ELR (cell line): ENCODE data around the gene SIX1.

ENCODE experiments used
- DNase-seq: peaks from one replicate; pipeline ENCODE4 v3.0.0-alpha.2; 2015; ENCODE audit warnings: low read depth

The SIX1 gene

DNA sequence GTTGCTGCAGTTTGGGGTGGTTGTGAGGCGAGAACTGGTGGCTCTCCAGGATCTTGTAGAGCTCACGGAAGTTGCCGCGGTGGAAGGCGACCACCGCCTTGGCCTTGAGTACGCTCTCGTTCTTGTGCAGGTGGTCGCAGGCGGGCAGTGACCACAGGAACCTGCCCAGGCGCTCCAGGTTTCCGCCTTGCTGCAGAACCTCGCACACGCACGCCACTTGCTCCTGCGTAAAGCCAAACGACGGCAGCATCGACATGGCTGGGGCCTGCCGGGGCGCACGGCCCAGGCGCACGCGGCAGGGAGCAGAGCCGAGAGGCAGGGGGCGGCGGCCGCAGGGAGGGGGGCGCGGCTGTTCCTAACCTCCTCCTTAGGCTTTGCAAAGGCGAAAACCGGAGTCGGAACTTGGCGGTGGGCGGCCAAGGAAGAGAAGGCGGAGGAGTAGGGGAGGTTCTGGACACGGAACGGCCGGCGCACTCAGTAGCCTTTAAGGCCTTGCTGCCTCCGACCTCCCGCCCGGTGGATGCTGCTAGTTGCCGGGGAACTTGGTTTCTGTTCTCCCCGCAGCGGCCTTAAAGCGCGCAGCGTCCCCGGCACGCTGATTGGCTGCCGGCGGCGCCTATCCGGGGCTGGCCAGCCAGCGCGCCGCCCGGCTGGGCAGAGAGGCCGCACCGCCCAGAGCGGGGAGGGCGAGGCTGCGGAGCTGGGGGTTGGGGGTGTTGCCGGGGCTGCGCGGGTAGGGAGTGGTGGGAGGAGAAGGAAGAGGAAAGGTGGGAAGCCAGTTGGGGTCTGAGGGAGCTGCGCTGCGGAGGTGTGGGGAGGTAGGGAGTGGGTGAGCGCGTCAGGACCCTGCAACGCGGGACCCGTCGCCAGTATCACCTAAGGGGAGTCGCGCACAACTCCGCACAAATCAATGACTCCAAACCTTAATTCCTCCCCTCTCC is at the start of gene SIX1:
Gene SIX1 (minus strand): TSS at position 544 of the 941 bp plus-strand sequence. CDS start 288 bp downstream, at position 256.
- peak; percentile 95 for DNase-seq

DNA sequence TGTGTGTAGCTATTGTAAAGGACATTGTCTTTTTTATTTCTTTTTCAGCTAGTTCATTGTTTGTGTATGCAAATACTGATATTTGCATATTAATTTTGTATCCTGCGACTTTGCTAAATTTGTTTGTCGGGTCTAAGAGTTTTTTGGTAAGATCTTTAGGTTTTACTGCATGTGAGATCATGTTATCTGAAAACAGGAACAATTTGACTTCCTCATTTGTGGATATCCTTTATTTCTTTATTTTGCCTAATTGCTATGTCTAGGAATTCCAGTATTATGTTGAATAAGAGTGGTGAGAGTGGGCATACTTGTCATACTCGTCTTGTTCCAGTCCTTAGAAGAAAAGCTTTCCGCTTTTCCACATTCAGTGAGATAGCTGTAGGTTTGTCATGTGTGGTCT is 46.0 kb upstream of the SIX1 start:
- DNase-seq: no peak

DNA sequence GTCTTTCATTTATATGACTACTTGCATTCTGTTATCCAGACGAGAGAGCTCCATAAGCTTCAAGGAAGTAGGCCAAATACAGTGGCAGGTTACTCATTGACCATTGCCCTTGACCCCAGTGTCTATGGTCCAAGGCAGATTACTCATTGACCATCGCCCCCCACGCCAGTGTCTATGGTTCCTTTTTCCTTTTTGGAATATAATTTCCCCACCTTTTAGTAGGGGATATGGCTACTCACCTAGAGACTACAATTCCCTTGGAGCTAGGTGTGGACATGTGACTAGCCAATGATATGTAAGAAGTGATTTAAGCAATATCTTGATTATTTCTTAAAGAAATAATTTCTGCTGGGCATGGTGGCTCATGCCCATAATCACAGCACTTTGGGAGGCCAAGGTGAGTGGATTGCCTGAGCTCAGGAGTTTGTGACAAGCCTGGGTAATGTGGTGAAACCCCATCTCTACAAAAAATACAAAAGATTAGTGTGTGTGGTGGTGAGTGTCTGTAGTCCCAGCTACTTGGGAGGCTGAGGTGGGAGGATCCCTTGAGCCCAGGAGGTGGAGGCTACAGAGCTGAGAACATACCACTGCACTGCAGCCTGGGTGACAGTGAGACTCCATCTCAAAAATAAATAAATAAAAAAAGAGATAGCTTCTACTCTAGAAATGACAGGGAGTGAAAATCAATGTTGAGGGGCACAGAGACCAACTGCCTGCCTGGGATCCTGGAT is 42.3 kb upstream of the SIX1 start:
- no peak for DNase-seq

DNA sequence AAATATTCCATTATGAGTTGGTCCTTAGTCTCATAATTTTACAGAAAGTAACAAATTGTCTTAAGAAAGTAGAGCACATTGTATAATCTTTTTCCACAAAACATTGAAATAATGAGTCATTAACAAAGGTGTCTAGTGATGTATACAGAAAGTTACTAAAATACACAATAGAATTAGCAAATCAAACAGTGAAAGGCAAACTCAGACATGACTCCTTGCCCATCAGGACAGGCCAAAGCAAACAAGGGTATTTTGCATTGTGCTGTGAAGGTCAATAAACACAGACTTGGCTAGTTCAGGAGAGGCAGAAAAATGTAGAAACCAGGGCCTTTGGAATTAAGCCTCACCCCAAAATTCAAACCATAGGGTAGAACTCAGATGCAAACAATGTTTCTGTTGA is 37.6 kb upstream of the SIX1 start:
- no peak for DNase-seq

DNA sequence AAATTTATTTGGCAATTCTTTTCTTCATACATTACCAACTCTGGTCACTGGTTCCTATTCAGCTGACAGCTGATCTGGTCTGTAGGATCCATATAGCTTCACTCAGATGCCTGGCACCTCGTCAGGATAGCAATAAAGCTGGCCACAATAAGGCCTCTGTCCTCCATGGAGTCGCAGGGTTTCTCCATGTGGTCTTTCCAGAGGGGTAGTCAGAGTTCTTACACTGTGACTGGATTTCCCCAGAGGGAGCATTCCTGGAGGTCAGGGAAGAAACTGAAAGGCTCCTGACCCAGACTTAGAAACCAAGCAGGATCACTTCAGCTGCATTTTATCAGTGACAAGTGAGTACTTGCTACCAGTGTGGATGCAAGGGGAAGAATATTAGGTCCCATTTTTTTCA is 34.9 kb upstream of the SIX1 start:
- no peak for DNase-seq

DNA sequence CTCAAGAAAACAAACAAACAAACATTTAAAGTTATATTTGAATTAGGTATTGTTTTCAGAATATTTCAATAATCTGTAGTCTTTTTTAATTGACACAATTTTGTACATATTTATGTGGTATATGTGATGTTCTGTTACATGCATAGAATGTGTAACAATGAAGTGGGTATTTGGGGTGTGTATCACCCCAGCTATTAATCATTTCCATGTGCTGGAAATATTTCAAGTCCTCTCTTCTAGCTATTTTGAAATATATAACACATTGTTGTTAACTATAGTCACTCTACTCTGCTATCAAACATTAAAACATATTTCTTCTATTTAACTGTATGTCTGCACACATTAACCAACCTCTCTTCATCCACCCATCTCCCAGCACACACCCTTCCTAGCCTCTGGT is 32.0 kb upstream of the SIX1 start:
- no peak for DNase-seq

DNA sequence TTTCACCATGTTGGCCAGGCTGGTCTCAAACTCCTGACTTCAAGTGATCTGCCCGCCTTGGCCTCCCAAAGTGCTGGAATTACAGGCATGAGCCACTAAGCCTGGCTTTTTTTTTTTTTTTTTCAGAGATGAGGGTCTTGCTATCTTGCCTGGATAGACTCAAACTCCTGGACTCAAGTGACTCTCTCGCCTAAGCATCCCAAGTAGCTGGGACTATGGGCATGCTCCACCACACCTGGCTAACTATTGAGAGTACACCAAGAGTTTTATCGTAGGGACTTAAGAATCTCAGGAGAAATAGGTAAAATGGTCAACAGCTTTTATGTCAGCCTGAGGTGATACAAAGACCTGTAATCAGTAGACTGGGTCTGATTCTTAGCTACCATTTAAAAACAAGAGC is 31.2 kb upstream of the SIX1 start:
- DNase-seq: no peak

DNA sequence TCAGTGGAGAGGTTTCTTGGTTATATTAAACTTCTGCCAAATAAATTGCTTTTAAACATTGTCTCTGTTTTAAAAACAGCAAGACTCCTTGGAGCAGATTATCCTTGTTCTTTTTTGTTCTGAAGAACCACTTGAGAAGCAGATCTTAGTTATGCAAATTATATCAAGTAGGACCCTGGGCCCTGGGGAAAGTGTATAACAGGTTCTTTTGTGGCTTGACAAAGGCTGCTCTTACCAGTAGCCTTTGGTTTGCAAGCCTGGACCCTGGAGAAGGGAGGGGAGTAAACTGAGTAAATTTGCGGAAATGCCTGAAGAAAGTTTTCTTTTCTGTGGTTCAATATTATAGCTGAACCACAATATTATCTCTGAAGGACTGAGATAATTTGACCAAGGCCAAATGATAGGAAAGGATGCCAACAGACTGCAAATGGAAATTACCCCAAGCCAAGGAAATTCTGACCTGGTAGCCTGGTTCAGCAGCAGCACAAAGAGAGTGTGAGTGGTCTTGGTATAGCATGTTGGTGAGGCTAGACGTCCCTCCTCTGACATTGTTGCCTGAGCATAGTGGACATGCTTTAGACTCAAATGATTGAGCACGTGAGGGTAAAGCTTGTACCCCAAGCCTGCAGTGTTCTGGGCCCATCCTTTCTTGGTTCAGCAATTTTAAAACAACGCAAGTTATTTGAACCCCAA is 30.4 kb upstream of the SIX1 start:
- no peak for DNase-seq

DNA sequence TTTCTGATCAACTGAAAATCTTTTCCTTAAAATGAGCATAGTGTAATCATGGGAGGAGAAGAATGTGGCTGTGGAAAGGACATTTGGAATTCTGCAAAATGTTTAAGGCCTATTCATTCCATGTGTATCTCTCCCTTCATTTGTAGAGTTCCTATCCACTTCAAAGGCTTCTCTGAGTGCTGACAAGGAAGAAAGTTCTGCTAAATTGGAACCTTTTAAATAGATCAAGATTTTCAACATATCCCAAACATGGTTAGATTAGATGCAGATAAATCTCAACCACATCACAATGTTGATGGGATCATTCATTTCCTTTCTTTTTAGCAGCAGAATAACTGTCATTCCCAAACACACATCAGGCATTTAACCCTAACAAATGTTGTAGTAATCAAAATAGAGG is 28.4 kb upstream of the SIX1 start:
- DNase-seq: no peak

DNA sequence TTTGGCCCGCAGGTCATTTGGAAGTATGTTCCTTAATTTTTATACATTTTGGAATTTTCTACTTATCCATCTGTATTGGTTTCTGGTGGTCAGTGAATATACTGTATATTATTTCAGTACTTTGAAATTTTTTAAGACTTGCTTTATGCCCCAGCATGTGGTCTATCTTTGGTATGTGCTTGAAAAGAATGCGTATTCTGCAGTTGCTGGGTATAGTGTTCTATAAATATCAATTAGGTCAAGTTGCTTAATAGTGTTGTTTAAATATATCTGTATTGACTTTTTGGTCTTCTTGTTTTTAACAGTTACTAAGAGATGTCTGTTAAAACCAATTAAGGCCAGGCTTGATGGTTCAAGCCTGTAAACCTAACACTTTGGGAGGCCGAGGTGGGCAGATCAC is 21.7 kb upstream of the SIX1 start:
- no peak for DNase-seq

DNA sequence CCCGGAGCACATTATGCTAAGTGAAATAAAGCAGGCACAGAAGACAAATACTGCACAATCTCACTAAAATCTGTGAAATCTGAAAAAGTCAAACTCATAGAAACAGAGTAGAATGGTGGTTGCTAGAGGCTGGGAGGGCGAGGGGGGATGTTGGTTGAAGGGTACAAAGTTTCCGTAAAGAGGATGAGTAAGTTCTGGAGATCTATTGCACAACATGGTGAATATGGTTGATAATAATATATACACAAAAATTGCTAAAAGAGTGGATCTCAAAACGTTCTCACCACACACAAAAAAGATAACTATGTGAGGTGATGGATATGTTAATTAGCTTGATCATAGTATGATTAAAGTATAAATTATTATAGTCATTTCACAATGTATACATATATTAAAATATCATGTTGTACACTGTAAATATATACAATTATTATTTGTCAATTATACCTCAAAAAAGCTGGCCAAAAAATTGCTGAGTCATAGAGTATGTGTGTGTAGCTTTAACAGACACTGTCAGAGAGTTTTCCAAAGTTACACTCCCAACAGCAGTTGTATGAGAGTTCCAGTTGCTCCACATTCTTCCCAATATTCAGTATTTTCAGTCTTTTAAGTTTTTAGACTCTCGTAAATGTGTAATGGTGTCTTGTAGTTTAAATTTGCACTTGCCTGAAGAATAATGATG is 19.3 kb upstream of the SIX1 start:
- no peak for DNase-seq

DNA sequence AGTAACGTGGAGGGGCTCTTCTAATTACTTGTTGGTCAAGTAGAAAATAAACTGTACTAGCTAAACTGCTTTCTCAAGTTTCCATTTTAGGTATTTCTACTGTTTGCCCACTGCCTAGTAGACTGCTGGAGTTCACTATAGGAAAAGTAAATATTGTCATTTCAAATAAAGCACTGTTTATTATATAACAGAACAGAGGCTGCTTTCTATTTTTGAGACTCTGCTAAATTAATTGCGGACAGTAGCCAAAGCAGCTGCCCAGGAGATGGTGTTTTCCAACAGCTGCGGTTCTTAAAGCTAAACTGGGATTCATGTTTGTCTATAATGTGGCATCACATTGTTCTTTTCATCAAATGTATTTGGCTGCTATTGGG is 15.9 kb upstream of the SIX1 start:
- no peak for DNase-seq

DNA sequence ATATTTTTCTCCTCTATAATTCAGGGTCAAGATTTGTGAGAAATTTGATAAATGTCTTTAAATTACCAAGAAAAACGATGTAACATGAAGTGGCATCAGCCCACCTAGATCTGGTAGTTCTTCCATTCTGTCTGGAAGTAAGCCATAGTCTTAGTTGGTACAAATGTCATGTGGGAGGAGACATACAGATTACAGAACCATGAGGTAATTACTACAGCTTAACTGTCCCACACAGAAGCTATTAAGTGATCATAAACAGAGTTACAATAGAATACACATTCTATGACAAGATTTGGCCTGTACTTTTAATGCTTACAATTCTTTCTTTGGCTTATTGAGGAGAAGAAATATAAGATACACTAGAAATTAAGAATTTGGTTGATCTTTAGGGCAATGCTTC is 13.7 kb upstream of the SIX1 start:
- no peak for DNase-seq

DNA sequence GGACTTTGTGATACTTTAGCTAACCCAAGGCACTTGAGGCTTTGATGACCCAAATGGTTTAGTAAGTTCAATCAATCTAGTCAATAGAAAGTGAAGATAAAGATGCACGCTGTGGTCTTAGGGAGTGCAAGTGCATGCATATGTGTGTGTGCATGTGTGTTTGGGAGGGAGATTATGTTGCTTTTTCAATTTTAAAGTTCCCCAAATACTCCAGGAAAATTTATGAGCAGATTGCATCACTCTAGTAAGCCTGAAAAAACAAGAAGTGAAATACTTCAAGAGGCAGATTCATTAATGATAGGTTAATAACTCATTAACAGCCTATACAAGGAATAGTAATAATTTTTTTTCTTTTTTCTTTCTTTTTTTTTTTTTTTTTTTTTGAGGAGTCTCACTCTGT is 12.4 kb upstream of the SIX1 start:
- DNase-seq: no peak

DNA sequence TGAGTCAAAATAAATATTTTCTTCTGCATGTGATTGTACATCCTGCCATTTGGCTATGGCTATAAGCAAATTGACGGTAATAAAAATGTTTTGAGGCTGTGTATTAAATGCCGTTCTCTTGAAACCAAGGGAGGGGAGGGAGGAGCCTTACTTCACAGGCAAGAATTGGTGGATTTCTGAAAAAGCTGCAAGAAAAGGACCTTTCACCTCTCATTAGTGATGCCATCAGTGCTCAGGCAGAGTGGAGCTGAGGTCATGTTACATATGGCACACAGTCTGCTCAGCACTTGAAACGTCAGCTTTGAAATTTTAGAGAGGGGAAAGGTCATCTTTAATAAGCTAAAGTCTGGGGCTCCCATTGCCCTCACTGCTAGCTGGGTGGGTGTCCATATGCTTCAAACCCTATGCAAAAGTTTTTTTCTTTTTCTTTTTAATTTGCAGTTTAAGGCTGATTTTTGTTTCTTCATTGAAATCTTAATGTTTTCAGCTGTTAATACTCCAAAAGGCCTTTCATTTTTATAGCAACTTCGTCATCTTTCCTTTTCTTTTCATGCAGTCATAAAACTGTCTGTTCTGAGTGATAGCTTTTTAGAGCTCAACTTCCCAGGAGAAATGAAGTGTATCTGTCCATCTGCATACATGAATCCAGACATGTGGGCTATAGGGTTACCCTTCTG is 9.8 kb upstream of the SIX1 start:
- no peak for DNase-seq

DNA sequence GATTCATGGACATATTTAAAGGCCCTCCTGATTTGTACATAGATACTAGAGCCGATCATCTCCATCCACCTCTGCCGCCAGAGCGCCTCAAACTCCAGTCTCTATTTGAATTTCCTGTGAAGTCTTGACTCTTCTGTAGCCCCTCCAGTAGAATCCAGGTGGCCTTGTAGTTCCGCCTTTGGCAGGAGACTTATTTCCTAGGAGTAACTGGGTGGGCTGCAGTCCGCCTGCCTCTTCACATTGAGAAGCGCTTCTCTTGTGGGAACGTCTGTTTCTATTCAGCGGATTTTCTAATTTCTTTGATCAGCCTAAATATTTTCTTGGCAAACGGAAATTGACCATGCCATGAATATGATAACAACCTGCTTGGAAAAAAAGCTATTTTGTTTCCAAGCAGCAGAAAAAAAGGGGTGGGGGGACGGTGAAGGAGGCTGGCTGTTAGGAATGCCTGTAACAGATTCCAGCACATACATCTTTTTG is 9.0 kb upstream of the SIX1 start:
- no peak for DNase-seq

DNA sequence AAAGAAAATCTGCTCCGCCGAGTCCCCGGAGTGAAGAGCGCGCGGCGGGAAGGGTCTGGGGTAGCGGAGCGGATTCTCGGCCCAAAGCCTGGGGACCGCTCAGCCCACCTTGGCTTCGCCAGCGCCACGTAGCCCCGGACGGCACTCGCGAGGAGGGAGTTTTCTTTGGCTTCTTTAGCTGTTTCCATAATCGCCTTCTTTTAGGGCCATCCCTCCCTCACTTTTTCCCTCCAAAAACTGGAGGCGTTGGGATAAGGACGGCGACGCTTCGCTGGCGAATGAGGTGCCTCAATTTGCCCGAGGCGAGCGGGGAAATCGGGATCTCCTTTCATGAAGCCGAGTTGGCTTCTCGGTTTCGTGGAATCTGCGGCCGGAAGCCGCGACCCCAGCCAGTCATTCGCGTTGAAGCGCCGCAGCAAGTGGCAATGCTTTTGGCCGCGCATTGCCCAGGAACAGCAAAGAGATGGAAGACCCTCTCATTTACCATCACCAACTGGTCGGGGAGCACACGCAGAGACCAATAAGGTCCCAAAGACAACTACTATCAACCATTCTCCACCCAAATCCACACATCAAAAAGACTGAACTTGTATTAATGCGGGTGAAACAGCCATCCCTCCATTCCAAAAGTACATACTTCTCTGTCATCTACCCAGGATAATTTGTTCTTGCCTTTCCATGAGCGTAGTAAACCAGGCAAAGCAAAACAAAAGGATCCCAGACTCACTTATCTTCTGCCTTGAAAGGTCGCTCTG is 8.4 kb upstream of the SIX1 start:
- DNase-seq: no peak

DNA sequence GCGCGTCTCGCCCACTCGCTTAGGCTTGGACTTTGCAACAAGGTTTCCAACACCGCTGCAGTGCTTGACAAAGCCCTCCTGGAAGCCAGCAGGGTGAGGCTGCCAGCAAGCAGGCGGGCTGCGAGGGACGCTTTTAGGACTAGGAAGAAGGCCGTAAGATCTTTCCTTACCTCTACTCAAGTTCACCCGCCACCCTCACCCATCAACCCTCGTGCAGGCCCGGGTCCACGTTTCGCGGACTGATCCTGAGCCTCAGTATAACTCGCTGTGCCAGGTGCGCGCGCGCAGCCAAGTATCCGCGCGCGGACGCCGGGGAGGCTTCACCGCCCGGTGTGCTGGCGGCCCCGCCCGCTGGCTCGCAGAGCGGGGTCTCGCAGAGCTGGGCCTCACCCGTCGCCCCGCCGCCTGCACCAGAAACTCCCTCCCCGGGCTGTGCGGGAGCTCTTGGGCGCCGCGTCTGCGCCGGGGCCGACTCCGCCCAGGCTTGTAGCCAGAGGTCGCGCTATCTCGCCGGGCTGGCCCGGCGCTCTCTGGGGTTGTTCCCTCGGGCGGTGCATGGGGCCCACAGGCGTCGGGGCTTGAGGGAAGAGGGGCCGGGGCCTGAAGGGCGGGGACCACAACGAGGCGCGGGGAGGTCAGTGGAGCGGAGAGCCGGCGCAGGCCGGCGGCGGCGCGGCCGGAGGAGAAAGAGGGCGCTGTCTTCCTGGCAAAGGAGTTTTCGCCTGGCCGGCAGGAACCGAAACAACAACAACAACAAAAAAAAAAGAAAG is 7.6 kb upstream of the SIX1 start:
- DNase-seq: peak; percentile 76

DNA sequence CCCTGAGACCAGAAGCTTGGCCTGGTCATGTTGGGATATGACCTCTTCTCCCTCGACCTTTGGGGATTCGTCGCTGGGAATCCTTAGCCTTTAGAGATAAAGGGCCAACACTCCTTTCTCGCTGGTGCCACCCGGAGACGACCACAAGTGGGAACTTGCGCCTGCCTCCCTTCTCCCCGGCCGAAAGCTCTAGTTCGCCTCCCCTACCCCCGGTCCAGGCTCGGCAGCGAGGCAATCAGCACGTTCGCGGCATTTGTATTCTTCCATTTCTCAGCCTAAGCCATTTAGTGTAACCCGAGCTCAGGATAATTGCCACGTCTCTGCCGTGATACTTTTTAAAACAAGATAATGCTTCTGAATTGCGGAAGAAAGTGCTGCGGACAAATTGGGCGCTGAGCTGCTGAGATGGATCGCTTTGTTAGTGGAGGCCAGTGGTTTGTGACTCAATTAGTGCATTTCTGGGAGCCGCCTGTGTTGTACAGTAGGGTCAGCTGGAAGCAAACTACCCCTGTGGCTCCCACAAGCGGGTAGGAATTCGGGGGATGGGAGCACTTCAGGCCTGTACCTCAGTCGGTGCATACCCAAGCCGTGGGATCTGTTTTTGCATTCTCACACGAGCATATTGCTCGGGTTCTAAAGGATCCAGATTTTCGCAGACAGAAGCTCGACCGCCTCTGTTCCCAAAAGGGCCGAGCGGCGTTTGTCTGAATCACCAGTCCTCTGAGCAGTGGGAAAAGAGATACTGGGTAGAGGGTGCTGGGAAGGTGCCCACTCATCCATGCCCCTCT is 6.8 kb upstream of the SIX1 start:
- no peak for DNase-seq
